PC-3 (cell line): Measurements from ENCODE around the gene FCRLB. TPM values are rescaled to one million over a fixed set of nuclear protein-coding genes. Genes with fewer than 3 reads are reported as not detected.
A peak's percentile ranks its signal among the peaks of the same experiment; 100 is the strongest.
"Not testable (repeated sequence)": the region's sequence is repeated elsewhere in the genome, so short reads cannot be mapped to it uniquely, and the experiment has no call there.

Experiments
- ATAC-seq: fragments of 200-7000 bp; cut with Tn5 transposase; 2 replicates; pipeline ENCODE4 v1.9.1; 2020; ENCODE audit warnings: mild to moderate bottlenecking, moderate library complexity
- Bru-seq: library from RNA; stranded (reverse); fragments of 400-500 nt; gene quantifications from one replicate; lab custom pipeline; 2021; lab: Mats Ljungman, UMichigan
- BruChase-seq, 2 experiments: library from RNA; stranded (reverse); fragments of 400-500 nt; gene quantifications; one replicate each; lab custom pipeline; 2021; lab: Mats Ljungman, UMichigan
- BruUV-seq: library from RNA; stranded (reverse); fragments of 400-500 nt; replicated peaks from 2 replicates; lab custom pipeline; 2021; lab: Mats Ljungman, UMichigan
- CTCF ChIA-PET: fragments of 300-600 bp; sonication (Branson Sonifier 250); formaldehyde crosslinking; loops from one replicate; lab custom pipeline; 2022; ENCODE audit warnings: antibody characterized with exemption; lab: Charles Lee
- POLR2A ChIA-PET: fragments of 300-600 bp; sonication (Branson Sonifier 250); formaldehyde crosslinking; loops from one replicate; lab custom pipeline; 2022; ENCODE audit warnings: antibody characterized with exemption; ENCODE audit not compliant: unreplicated experiment; lab: Charles Lee
- DNase-seq: peaks from one replicate; pipeline ENCODE4 v3.0.0-alpha.2; 2015
- H2AFZ ChIP-seq: fragments of 300-600 bp; sonication (generic); 2 replicates; pipeline ENCODE4 v1.6.0; 2016; ENCODE audit warnings: antibody characterized with exemption, low read length
- H3F3A ChIP-seq: fragments of 300-600 bp; sonication (generic); one replicate; pipeline ENCODE4 v1.6.0; 2017; ENCODE audit warnings: antibody characterized with exemption, low read length, control low read depth, mild to moderate bottlenecking; ENCODE audit not compliant: unreplicated experiment
- H3K27ac ChIP-seq: fragments of 300-600 bp; sonication (generic); 2 replicates; pipeline ENCODE4 v1.5.1; 2016; ENCODE audit warnings: mild to moderate bottlenecking, low read length
- H3K27me3 ChIP-seq: fragments of 300-600 bp; sonication (generic); 2 replicates; pipeline ENCODE4 v1.6.1; 2016; ENCODE audit warnings: low read length, mixed read lengths
- H3K36me3 ChIP-seq: fragments of 300-600 bp; sonication (generic); 2 replicates; pipeline ENCODE4 v1.6.1; 2016; ENCODE audit warnings: low read depth, mixed run types, low read length, mixed read lengths
- H3K4me1 ChIP-seq: fragments of 300-600 bp; sonication (generic); 2 replicates; pipeline ENCODE4 v1.5.1; 2016; ENCODE audit warnings: low read length; ENCODE audit not compliant: insufficient read depth
- H3K4me2 ChIP-seq: fragments of 300-600 bp; sonication (generic); 2 replicates; pipeline ENCODE4 v1.6.0; 2016; ENCODE audit warnings: low read length
- H3K4me3 ChIP-seq: fragments of 300-600 bp; sonication (generic); 2 replicates; pipeline ENCODE4 v1.5.1; 2016; ENCODE audit warnings: mild to moderate bottlenecking, low read length, mixed read lengths
- H3K79me2 ChIP-seq: fragments of 300-600 bp; sonication (generic); 2 replicates; pipeline ENCODE4 v1.6.1; 2017; ENCODE audit warnings: low read length, mixed read lengths
- H3K9ac ChIP-seq: fragments of 300-600 bp; sonication (generic); 2 replicates; pipeline ENCODE4 v1.6.0; 2016; ENCODE audit warnings: mild to moderate bottlenecking, low read length
- H3K9me2 ChIP-seq: fragments of 300-600 bp; sonication (generic); replicated peaks from 2 replicates; pipeline ENCODE4 v1.6.1; 2016; ENCODE audit warnings: mixed run types, low read length, mixed read lengths
- H3K9me3 ChIP-seq: fragments of 300-600 bp; sonication (generic); 2 replicates; pipeline ENCODE4 v1.6.1; 2016; ENCODE audit warnings: low read length, mixed read lengths
- H4K20me1 ChIP-seq: fragments of 300-600 bp; sonication (generic); 2 replicates; pipeline ENCODE4 v1.6.1; 2016; ENCODE audit warnings: low read length, mixed read lengths
- CTCF ChIP-seq: fragments of 300-600 bp; sonication (generic); conservative IDR thresholded peaks from 2 replicates; pipeline ENCODE4 v1.5.1; 2017; ENCODE audit warnings: antibody characterized with exemption, low read depth, mild to moderate bottlenecking, low read length
- EZH2 ChIP-seq: fragments of 300-600 bp; sonication (generic); IDR thresholded peaks from one replicate; pipeline ENCODE4 v1.6.1; 2017; ENCODE audit warnings: antibody characterized with exemption, mild to moderate bottlenecking, low read length; ENCODE audit not compliant: unreplicated experiment
- EZH2phosphoT487 ChIP-seq: fragments of 300-600 bp; sonication (generic); IDR thresholded peaks from 2 replicates; pipeline ENCODE4 v1.6.1; 2018; ENCODE audit warnings: mild to moderate bottlenecking, antibody characterized with exemption, low read length, borderline replicate concordance
- intact Hi-C: fragments of 100-400 bp; cut with micrococcal nuclease; formaldehyde crosslinking; loops from 2 replicates; pipeline ENCODE4 v1.9.0; 2023
- long read RNA-seq: library from polyadenylated mRNA; unstranded; transcript quantifications from one replicate; pipeline ENCODE4 v2.0.0, GENCODE V29; 2021; ENCODE audit not compliant: unreplicated experiment
- total RNA-seq: library from RNA; depleted of rRNA; stranded (reverse); fragments of >200 nt; gene quantifications from 2 replicates; pipeline ENCODE4 v1.2.3, GENCODE V29; 2014; rRNA removed

The FCRLB gene, protein sequence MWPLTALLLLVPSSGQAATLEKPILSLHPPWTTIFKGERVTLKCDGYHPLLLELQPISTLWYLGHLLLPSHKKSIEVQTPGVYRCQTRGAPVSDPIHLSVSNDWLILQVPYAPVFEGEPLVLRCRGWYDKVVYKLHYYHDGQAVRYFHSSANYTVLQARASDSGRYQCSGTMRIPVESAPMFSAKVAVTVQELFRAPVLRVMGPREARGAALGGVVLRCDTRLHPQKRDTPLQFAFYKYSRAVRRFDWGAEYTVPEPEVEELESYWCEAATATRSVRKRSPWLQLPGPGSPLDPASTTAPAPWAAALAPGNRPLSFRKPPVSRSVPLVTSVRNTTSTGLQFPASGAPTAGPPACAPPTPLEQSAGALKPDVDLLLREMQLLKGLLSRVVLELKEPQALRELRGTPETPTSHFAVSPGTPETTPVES
- 10.2 and 12.7 TPM in 2 replicates for total RNA-seq
- Bru-seq, nascent RNA: percentile 47 among the genes with signal in this experiment
- percentile 47 among the genes with signal in this experiment for BruChase-seq, experiment 1, labeled RNA remaining after a 6-hour chase
- BruChase-seq, experiment 2, labeled RNA remaining after a 2-hour chase: percentile 33 among the genes with signal in this experiment
- long read RNA-seq, transcript FCRLB-206 (2 exons, 1,989 nt): major isoform, 5 of 8 reads
- long read RNA-seq, partial matches to known transcripts: 1 of 8 reads
- long read RNA-seq, other reads (novel, unspliced or antisense): 2 of 8 reads

GRCh38 chr1:161720956-161721737, at the start of gene FCRLB:
Gene FCRLB, plus strand, starts transcription at chr1:161721544. Its CDS starts 1,129 bp downstream, at chr1:161722673.
- POLR2A ChIA-PET: no interaction called here
- Histone ChIP-seq H3K27me3 (no peaks in the 10 kb centered on the region), H3K4me3 (peak within 1 kb of the TSS; percentile 4; the same call in 1 of the 2 replicates), H3K36me3 (no peaks in the 10 kb centered on the region), H3K79me2 (peaks cover 9% of the 10 kb centered on the region), H3K9ac (no peak within 1 kb of the TSS), H4K20me1 (no peaks in the 10 kb centered on the region), H3K27ac (peak within 1 kb of the TSS; percentile 55), H3K4me2 (peak within 1 kb of the TSS; percentile 51), H3F3A (no peaks in the 10 kb centered on the region), H3K9me2 (no peaks in the 10 kb centered on the region), H3K4me1 (peaks cover 45% of the 10 kb centered on the region), H2AFZ (0 out of 2 replicates have a peak within 1 kb of the TSS, but pooled peaks have one; percentile 30), H3K9me3 (no peaks in the 10 kb centered on the region)
- TF ChIP-seq CTCF (no peak), EZH2 (no peak), EZH2phosphoT487 (no peak)
- BruUV-seq: no TSS peak
- no peak for DNase-seq
- intact Hi-C loops: no loop called here
- CTCF ChIA-PET: interaction anchor here (0.9 kb wide), 1 partner anchor 17 kb away, joined by 11 read pairs; no protein-coding TSS in a partner anchor
- no peak for ATAC-seq

- H3K27me3 ChIP-seq, H3K4me1 ChIP-seq, H3K4me2 ChIP-seq, H2AFZ ChIP-seq, H3F3A ChIP-seq, H3K9me3 ChIP-seq, intact Hi-C loops, H3K9ac ChIP-seq, POLR2A ChIA-PET, H3K36me3 ChIP-seq, H3K27ac ChIP-seq, CTCF ChIA-PET, H4K20me1 ChIP-seq, H3K4me3 ChIP-seq, H3K79me2 ChIP-seq, ATAC-seq, DNase-seq, BruUV-seq, H3K9me2 ChIP-seq: not testable (repeated sequence)
Observed at GRCh38 chr1:161673437-161673836, 47.9 kb upstream of the FCRLB start.

DNA sequence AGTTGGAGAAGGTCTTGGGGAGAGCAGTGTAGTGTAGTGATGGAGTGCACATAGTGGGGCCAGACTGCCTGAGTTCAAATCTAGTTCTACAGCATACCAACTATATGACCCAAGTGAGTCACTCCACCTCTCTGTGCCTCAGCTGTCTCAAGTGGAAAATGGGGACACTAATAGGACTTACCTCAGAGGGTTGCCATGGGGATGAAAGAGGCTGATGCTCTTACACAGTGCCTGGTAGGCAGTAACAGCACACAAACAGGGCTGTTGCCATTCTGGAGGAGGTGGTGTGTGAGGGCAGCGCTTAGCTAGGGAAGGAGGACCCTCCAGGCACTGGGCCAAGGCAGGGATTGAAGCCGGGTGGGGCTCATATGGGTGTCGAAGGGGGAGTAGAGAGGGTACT, 46.9 kb upstream of the FCRLB start:
- CTCF ChIA-PET, H2AFZ ChIP-seq, H3K79me2 ChIP-seq, intact Hi-C loops, DNase-seq, POLR2A ChIA-PET, H3K4me1 ChIP-seq, H3K9ac ChIP-seq, H3K27me3 ChIP-seq, H3K9me2 ChIP-seq, H3F3A ChIP-seq, BruUV-seq, H3K27ac ChIP-seq, H3K9me3 ChIP-seq, H3K4me2 ChIP-seq, H3K4me3 ChIP-seq, ATAC-seq, H3K36me3 ChIP-seq, H4K20me1 ChIP-seq: not testable (repeated sequence)

GRCh38 chr1:161674908-161675307, 46.4 kb upstream of the FCRLB start:
- H2AFZ ChIP-seq, CTCF ChIA-PET, intact Hi-C loops, H3F3A ChIP-seq, H3K9ac ChIP-seq, POLR2A ChIA-PET, H3K9me3 ChIP-seq, H3K4me1 ChIP-seq, H3K4me2 ChIP-seq, BruUV-seq, H3K27ac ChIP-seq, H3K9me2 ChIP-seq, H4K20me1 ChIP-seq, ATAC-seq, H3K79me2 ChIP-seq, H3K27me3 ChIP-seq, H3K4me3 ChIP-seq, H3K36me3 ChIP-seq, DNase-seq: not testable (repeated sequence)
